HG02623 (cell line): ENCODE results near the gene MKI67.
"Not testable (repeated sequence)": the region's sequence is repeated elsewhere in the genome, so short reads cannot be mapped to it uniquely, and the experiment has no call there.

Source experiments
- ATAC-seq: cut with Tn5 transposase; IDR thresholded peaks from one replicate; pipeline ENCODE4 v1.9.1; 2021; ENCODE audit warnings: moderate library complexity; ENCODE audit not compliant: unreplicated experiment

MKI67 gene, protein sequence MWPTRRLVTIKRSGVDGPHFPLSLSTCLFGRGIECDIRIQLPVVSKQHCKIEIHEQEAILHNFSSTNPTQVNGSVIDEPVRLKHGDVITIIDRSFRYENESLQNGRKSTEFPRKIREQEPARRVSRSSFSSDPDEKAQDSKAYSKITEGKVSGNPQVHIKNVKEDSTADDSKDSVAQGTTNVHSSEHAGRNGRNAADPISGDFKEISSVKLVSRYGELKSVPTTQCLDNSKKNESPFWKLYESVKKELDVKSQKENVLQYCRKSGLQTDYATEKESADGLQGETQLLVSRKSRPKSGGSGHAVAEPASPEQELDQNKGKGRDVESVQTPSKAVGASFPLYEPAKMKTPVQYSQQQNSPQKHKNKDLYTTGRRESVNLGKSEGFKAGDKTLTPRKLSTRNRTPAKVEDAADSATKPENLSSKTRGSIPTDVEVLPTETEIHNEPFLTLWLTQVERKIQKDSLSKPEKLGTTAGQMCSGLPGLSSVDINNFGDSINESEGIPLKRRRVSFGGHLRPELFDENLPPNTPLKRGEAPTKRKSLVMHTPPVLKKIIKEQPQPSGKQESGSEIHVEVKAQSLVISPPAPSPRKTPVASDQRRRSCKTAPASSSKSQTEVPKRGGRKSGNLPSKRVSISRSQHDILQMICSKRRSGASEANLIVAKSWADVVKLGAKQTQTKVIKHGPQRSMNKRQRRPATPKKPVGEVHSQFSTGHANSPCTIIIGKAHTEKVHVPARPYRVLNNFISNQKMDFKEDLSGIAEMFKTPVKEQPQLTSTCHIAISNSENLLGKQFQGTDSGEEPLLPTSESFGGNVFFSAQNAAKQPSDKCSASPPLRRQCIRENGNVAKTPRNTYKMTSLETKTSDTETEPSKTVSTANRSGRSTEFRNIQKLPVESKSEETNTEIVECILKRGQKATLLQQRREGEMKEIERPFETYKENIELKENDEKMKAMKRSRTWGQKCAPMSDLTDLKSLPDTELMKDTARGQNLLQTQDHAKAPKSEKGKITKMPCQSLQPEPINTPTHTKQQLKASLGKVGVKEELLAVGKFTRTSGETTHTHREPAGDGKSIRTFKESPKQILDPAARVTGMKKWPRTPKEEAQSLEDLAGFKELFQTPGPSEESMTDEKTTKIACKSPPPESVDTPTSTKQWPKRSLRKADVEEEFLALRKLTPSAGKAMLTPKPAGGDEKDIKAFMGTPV (N-terminal part only)

DNA sequence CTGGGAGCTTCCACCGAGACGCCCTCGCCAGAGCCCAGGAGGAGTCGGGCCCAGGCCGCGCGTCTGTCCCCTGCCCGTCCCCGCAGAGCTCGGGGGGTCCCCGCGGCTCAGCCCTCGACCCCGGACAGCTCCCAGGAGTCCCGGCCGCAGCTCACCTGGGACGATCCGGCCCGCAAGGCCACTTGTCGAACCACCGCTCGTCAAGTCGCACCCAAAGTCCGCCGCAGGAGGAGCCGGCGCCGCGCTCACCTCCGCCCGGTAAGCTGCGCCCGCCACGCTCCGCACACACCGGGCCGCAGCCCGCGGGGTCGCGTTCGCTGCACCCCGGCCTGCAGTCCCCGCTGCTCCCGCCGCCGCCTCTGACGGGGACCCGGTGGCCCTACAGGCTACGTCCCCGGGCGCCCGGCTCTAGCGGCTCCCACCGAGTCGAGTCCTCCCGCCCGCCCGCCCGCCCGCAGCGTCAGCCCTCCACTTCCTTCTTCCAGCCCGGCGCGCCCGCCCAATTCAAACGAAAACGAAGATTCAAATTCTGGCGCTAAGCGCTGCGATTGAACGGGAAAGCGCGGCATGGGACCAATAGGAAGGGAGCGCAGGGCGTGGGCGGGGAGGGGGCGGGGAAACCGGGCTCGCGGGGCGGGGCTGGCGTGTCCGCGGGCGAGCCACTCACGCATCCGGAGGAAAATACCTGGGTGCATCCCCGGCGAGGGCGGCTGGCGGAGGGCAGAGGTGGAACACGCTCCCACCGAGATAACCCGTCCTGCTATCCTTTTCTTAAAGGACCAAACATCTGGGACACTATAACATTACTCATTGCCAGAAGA is at the start of gene MKI67:
Gene MKI67, minus strand, starts transcription at position 480 of the 821 bp plus-strand sequence. CDS start 756 bp downstream, outside the sequence.
- peak; percentile 69 for ATAC-seq

DNA sequence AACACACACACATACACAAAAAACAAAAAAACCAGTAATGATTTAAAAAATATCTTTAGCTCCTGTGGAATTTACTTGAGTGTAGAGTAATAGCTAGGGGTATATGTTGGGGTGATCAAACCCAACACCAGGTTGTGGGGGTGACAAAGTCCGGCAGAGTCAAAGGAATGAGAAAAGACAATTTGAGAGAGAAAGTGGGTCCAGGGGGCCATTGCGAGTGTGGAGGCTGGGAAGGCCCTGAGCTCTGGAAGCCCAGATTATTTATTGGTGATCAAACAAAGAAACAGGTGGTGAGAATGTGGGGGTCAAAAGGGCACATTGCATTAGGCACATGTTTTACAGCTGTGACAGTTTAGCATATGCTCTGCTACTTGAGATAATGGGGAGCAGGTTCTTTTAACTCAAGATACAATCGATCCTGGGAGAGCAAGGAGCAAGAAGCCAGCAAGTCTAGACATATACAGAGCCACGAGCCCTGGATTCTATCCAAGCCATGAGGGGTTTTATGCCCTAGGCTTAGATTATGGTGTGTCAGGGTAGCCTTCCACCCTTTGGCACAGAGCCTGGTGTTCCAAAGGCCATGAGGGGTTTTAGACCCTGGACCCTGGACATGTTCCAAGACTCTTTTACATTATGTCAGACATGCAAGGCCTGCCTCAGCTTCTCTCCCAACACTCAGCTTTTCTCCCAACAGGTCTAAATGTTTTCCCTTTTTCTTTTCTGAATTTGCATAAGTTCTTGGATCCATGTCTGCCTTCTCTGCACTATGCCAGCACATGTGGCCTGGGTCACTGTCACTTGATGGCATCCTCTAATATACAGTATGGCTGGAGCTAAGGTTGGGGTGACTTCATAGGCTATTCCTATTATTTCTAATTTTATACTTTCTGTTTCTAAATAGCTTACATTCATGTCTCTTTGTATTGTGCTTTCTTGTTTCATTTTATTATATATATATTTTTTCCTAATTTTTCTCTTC is 48.6 kb upstream of the MKI67 start:
- no peak for ATAC-seq

DNA sequence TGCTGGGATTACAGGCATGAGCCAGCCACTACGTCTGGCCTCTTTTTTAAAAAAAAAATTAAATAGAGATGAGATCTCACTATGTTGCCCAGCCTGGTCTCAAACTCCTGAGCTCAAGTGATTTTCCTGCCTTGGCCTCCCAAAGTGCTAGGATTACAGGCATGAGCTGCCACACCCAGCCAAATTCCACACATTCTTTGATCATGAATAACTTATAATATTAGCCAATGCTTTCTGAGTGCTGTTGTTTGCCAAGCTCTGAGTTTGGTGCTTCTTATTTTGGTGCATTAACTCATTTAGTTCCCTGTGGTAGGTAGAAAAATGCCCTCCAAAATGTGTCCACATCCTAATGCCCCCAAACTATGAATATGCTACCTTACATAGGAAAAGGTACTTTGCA is 47.2 kb upstream of the MKI67 start:
- ATAC-seq: no peak

DNA sequence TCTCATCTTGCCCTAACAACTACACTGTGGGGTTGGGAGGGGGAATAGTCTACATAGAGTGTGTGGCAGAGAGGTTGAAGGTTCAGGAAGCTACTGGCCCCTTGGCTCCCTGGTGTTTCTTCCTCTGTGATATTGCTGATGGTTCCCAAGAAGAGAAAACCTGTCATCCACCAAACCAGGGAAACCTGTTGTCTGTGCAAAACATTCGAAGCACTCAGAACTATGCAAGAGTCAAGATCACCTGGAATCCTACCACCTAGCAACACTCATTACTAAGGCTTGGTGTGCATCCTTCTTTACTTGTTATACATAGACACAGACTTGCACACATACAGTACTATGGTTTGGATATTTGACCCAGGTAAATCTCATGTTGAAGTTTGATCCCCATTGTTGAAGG is 46.5 kb upstream of the MKI67 start:
- ATAC-seq: no peak

DNA sequence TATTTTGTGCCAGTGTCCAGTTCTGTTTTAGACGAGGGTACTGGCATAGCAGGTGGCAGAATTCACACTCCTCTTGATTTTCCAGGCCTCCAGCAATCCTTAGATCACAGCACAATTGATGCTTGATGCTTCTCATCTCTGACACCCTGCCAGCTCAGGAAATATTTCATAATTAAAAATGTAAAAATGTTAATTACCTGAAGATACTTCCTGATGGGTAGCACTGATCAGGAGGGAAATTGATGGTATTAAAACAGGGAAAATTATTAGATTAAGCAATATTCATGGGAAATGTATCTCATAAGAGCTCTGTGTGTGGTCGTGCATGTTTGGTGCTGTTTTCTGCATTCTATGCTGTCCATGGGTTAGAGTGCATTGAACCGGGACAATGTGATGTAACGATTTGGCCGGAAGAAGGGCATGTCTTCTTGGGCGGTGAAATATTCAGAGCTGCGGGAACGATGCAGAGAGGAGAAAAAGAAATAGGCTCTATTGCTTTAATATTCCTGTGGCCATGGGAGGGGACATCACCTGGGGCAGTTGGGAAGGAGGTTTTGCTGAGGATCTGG is 43.7 kb upstream of the MKI67 start:
- ATAC-seq: no peak

DNA sequence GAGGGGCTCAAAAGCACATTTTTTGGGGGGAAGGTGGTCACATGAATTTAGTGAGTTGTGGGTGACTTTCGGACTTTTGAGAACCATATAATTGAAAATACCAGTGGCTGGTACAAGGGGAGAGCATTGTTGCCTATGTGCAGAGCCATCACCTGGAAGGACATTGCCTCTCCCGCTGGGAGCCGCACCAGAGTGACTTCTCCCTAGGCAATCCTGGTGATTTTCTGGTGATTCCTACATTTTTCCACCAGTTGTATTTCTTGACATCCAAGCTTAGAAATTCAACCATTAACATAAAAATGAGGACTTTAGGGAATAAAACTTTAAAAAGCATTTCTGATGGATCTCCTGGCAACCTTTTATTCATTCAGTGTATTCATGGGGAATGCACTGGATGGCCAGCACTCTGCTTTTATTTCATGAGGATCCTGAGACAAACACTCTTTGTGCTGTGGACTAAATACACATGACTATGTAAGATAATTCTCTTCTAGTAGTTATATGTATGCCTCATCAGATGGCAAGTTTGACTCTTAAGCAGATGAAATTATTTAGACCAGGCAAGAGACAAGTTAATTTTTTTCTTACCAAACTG is 41.8 kb upstream of the MKI67 start:
- ATAC-seq: no peak

DNA sequence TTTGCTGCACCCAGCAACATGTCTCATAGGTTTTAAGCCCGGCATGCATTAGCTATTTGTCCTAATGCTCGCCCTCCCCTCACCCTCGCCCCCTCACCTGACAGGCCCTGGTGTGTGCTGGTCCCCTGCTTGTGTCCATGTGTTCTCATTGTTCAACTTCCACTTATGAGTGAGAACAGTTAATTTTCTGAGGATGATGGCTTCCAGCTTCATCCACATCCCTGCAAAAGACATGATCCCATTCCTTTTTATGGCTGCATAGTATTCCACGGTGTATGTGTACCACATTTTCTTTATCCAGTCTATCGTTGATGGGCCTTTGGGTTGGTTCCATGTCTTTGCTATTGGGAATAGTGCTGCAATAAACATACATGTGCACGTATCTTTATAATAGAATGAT is 40.9 kb upstream of the MKI67 start:
- ATAC-seq: not testable (repeated sequence)

DNA sequence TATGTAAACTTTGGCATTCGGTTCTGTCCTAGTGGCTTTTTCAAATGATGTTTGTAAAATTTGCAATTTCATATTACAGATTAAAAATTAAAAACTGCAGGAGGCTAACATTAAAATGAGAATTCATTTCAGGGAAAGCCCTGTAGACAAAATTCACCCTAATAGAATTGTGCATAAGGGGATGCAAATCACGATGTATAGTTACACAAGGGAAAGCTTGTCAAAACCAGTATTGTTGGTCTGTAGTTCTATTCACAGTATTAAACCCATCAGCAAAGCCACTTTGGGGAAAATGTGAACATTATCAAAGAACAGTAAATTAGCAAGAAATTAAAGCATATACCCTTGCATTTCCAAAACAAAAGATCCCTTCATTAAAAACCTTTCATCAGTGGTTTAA is 39.9 kb upstream of the MKI67 start:
- no peak for ATAC-seq

DNA sequence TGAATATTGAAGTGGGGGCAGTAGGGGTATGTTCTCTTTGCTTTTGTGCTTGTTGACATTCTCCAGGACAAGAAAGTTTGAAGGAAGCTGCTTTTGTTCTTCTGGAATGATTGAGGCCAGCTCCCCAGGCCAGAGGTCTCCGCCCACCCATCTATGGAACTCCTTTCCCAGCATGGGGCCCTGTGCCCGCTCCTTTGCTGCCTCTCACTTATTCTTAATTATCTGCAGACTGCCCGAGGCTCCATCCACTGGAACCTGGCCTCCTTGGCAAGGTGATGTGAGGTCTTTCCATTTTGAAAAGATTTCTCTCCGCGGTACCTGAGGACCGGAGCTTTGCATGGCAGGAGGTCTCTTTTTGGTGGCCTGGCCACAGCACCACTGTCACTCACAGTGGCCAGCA is 39.3 kb upstream of the MKI67 start:
- no peak for ATAC-seq

DNA sequence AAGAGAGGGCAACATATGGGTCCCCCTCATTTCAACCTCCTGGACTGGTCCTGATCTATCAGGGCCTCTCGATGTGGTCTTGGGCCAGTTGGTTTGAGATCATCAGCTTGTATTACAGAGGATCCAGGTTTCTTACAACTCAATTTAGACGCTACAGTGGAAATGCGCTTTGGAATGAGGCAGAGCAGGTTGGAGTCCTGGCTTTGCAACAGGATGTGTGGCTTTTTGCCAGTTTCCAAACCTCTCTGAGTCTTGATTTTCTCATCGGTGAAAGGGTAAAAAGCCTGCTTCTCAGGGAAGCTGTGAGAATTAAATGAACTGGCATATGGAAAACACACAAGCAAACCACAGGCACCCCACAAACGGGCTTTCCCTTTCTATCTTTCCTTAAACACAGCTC is 37.5 kb upstream of the MKI67 start:
- ATAC-seq: no peak

DNA sequence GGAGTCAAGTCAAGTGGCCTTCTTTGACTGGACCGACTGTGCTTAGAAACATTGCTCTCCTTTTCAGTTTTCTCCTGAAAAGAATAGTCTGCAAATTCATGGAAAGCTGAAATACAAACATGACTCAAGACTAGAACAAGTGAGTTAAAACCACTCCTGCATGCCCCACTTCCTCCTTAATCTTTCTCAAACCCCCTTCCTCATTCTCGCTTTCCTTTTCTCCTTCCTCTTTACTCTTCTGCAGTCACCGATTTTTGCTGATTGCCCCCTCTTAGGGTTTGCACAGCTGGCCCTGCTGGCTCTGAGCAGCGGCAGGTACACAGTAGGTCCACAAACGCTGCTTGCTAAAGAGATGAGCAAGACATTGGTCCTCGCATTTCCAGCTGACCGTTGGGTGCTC is 34.8 kb upstream of the MKI67 start:
- no peak for ATAC-seq

DNA sequence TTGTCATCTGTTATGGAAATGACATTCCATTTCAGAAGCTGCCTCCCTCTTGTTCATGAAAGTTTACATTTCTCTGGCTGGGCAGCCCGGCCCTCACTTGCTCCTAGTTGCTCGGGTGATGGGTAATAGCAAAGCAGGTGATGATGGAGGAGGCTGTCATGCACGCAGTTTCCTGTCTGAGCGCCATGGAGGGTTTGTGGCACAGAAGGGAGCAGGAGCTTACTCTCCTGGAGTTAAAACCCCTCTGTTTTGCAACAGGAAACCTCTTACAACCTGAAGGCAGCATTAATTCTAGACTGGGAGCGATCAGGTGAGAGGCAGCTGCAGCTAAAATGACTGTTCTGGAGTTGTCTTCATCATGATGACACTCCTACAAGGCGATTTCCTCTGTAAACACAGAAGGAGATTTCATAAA is 34.1 kb upstream of the MKI67 start:
- ATAC-seq: no peak

DNA sequence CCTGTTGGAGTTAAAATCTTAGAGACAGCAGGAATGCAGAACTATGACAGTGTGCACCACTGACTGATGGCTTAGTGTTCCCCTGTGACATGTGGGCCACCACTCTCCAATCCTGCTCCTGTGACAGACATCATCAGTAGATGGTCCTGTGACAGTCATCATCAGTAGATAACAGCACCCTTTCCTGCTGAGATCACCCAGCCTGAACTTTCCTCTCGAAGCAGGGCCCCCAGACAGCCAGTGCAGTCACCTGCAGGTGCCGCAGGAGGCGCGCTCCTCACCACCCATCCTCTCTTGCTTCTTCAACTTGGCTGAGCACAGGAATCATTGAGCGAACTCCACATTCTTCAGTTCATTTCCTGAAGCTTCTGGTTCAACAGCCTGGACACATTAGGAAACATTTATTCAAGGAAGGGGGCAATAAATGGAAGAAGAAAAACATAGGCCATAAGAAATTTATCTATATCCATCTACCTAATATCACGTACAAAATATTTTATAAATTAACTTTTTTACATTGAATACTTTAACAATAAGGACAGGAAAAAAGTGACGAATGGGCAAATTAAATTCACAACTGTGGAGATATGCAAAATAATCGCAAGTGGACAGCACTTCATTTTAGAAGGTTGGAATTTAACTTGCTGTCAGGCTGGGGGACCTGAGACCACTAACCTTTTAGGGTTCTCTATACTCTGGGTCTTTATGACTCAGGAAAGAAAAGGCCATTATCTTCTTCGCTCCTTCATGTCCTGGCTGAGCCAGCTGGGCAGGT is 32.0 kb upstream of the MKI67 start:
- ATAC-seq: no peak

DNA sequence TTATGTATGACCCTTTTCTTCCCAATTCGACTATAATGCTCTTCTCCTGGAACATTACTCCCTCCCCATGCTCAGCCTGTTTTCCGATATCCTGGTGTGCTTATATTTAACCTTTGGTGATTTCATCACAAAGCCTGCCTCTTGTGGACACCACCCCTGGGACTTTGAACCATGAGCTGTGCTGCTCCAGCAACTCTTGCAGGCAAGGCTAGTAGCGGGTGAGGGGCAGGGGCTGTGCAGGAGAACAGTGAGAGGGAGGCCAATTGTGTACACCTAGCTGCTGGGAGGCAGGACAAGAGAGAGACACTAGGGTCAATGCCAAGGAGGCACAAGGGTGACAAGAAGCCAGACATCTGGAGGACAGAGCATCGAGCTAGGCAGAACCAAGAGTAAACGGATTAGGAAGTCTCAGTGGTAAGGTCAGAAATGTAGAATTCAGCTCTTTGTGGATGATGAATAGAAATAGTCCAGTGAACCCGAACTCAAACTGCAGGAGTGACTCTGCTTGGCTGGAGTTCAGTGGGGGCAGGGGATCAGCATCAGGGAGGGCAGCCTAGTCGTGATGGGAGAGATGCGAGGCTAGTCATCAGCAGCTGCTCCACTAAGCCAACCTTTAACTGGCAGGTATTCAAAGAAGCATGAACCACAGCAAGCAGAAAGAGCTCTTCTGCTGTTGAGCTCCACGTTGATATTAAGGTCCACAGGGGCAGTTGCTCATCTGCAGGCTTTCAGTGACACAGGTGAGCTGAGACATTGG is 31.0 kb upstream of the MKI67 start:
- no peak for ATAC-seq

DNA sequence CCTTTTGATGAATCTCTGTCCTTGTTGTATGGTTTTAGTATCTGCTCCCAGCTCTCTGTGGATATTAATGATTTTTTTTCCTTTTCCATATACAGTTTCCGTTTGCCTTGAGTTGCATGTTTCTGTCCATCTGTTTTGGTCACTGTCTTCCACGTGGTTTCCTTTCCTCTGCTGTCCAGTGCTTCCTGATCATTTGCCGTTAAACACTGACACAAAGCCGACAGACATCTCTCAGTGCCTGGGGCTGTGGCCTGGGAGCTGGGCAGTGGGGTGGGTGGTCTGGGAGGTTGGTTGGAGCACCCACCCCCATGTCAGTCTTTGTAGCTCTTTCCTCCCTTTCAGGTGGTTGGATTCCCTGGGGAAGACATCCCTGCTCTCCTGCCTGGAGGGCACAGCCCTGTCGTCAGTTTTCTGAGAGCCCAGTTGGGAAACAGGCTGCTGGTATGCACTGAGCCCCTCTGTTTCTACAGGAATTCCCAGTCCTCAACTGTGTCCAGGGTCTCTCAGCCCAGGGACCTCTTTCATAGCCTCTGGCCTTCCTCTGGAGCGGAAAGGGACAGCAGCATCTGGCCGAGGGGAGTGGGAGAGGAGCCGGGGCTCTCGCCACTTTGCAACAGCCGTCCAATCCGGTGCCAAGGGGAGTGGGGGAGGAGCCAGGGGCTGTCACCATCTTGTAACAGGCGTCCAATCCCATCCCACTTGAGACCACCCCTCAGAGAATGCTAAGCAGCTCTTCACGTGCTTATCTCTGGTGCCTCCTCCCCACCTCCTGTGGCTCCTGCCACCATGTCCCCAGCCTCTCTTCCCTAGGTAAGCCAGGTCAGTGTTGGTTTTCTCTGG is 26.7 kb upstream of the MKI67 start:
- no peak for ATAC-seq

DNA sequence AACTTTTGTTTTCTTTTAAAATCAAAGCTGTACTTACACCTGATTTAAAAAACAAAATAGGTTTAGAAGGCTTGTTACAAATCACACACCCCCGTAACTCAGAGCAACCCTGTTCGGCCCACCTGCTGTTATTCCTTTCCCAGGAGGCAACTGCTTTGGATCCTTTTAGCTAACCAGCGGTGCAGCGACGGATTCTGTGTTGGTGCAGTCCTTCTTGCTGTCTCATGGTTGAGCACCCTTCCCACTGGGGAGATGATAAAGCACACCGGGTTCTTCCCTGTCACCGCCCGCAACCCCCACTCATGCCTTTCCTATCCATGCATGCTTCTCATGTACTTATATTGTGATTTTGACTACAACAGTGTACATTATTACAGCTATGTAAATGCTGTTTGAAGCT is 24.8 kb upstream of the MKI67 start:
- ATAC-seq: no peak
